ENCODE measurements around the gene USP36.

GRCh38 chr17:78822552-78822951 is 18.1 kb downstream of the USP36 start:
- TF ChIP-seq CTCF (IDR thresholded peaks at IDR 0.05) (no peak), POLR2A (IDR thresholded peaks at IDR 0.05) (no peak)

All from uterus (tissue), 2 donors.